K562 (cell line): Measurements from ENCODE around the gene GMDS. TPM values are rescaled to one million over a fixed set of nuclear protein-coding genes. Genes with fewer than 3 reads are reported as not detected.

Source experiments
- CSDE1 ChIP-seq, 2 experiments: fragments of 450-650 bp; IDR thresholded peaks; 2 replicates each; pipeline ENCODE4 v1.6.1; 2016; ENCODE audit warnings: mild to moderate bottlenecking in 1 of 2
- CTCF ChIP-seq, 3 experiments: IDR thresholded peaks in 2 of 3; conservative IDR thresholded peaks in 1 of 3; 2 replicates each; pipeline ENCODE4 v1.5.1; 2011 to 2012; ENCODE audit warnings: low read length in 3 of 3, mild to moderate bottlenecking in 3 of 3, control low read depth in 2 of 3, improper control_type of control experiment in 1 of 3, inconsistent platforms in 1 of 3, low read depth in 1 of 3, mixed read lengths in 1 of 3, moderate library complexity in 1 of 3; ENCODE audit not compliant: insufficient read depth in 2 of 3
- KLF16 ChIP-seq: IDR thresholded peaks from 2 replicates; pipeline ENCODE4 v1.6.1; 2016; ENCODE audit warnings: antibody characterized with exemption
- NFATC3 ChIP-seq: fragments of 450-650 bp; IDR thresholded peaks from 2 replicates; pipeline ENCODE4 v1.6.1; 2017; ENCODE audit warnings: mild to moderate bottlenecking
- POLR2AphosphoS5 ChIP-seq: IDR thresholded peaks from 2 replicates; pipeline ENCODE4 v1.6.1; 2011; ENCODE audit warnings: mild to moderate bottlenecking, low read depth, low read length, moderate library complexity; ENCODE audit not compliant: control insufficient read depth, insufficient read depth
- SMAD4 ChIP-seq: fragments of 250-450 bp; sonication (Bioruptor Pico); conservative IDR thresholded peaks from 2 replicates; pipeline ENCODE4 v1.8.0; 2021; ENCODE audit warnings: inconsistent platforms, mild to moderate bottlenecking, moderate library complexity
- STAG1 ChIP-seq: sonication (generic); formaldehyde crosslinking; IDR thresholded peaks from 2 replicates; pipeline ENCODE4 v1.5.0; 2020; ENCODE audit warnings: missing genetic modification reagents, borderline replicate concordance
- TEAD1 ChIP-seq, 2 experiments: fragments of 450-650 bp in 1 of 2; sonication (generic) in 1 of 2; formaldehyde crosslinking; IDR thresholded peaks; 2 replicates each; pipeline versions ENCODE4 v1.4.0 to v1.8.0; 2020 to 2022; ENCODE audit warnings: mild to moderate bottlenecking in 2 of 2, missing genetic modification reagents in 1 of 2
- YY1 ChIP-seq, 3 experiments: IDR thresholded peaks; 2 replicates each; pipeline ENCODE4 v1.6.1; 2011; ENCODE audit warnings: low read length in 2 of 3, mild to moderate bottlenecking in 2 of 3, moderate library complexity in 2 of 3, borderline replicate concordance in 1 of 3, control low read depth in 1 of 3, low read depth in 1 of 3; ENCODE audit not compliant: insufficient read depth in 3 of 3, insufficient replicate concordance in 2 of 3, control insufficient read depth in 1 of 3, insufficient read length in 1 of 3; ENCODE audit errors: extremely low read depth in 1 of 3
- ZKSCAN1 ChIP-seq: fragments of 150-350 bp; IDR thresholded peaks from 2 replicates; pipeline ENCODE4 v1.6.1; 2016; ENCODE audit warnings: low read depth, low read length
- polyA plus RNA-seq, 8 experiments: library from polyadenylated mRNA; depleted of rRNA in 4 of 8; stranded (reverse) in 5 of 8; unstranded in 3 of 8; fragments of >200 nt; fragmentation: Nextera tagmentation in 2 of 8; fragmentation: Illumina TruSeq in 1 of 8; extraction: Ambion mirVana in 2 of 8; extraction: Trizol in 1 of 8; gene quantifications; 2 replicates each; pipeline versions ENCODE4 v1.2.1 to v1.2.3, GENCODE V29; 2011 to 2014; ENCODE audit warnings: inconsistent platforms in 1 of 8, missing spikeins in 1 of 8
- total RNA-seq, 7 experiments: library from RNA; depleted of rRNA in 6 of 7; stranded (reverse); fragments of >200 nt in 6 of 7; fragmentation: Illumina TruSeq in 2 of 7; extraction: Trizol in 2 of 7; gene quantifications; 2 replicates each; pipeline versions ENCODE4 v1.2.1 to v1.2.3, GENCODE V29; 2011 to 2021; ENCODE audit warnings: low replicate concordance in 1 of 7
- TF ChIP-seq, protein P1 (sequence below): fragments of 450-650 bp; formaldehyde crosslinking; IDR thresholded peaks from 2 replicates; pipeline ENCODE4 v1.4.0; 2020; ENCODE audit warnings: mild to moderate bottlenecking, moderate library complexity
- TF ChIP-seq, protein P2 (sequence below): fragments of 450-650 bp; IDR thresholded peaks from 2 replicates; pipeline ENCODE4 v1.6.1; 2016; ENCODE audit warnings: low read depth

Gene GMDS
- total and polyA plus RNA-seq, 9 of the 15 experiments (the other 6 are each of a cell fraction or from before 2014, with no cell fraction given) = 0.48 to 31.8 (median 13.4) TPM

GRCh38 chr6:2209226-2209809 is 36.1 kb downstream of the GMDS start (continued):
- TF ChIP-seq, protein P1, sequence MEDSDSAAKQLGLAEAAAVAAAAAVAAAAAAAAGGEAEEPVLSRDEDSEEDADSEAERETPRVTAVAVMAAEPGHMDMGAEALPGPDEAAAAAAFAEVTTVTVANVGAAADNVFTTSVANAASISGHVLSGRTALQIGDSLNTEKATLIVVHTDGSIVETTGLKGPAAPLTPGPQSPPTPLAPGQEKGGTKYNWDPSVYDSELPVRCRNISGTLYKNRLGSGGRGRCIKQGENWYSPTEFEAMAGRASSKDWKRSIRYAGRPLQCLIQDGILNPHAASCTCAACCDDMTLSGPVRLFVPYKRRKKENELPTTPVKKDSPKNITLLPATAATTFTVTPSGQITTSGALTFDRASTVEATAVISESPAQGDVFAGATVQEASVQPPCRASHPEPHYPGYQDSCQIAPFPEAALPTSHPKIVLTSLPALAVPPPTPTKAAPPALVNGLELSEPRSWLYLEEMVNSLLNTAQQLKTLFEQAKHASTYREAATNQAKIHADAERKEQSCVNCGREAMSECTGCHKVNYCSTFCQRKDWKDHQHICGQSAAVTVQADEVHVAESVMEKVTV (CRISPR knock-in tag) = 0 out of 2 replicates have a peak, but pooled peaks have one; percentile 5
- TF ChIP-seq STAG1 (no peak), CTCF (IDR thresholded peaks at IDR 0.05 in 2 of 3, conservative IDR thresholded peaks at IDR 0.05 in 1 of 3; ENCODE audit: insufficient read depth in 2 of 3, low read depth in 1 of 3, low read length in 3 of 3) (peak; percentile 69 to 75 (median 75)), CSDE1 (IDR thresholded peaks at IDR 0.05) (no peak), KLF16 (no peak), ZKSCAN1 (no peak), POLR2AphosphoS5 (no peak), NFATC3 (no peak), YY1 (IDR thresholded peaks at IDR 0.05; ENCODE audit: borderline replicate concordance in 1 of 3, control insufficient read depth in 1 of 3, extremely low read depth in 1 of 3, insufficient read depth in 3 of 3, insufficient read length in 1 of 3, insufficient replicate concordance in 2 of 3, low read depth in 1 of 3, low read length in 2 of 3) (no peak), SMAD4 (no peak), TEAD1 (CRISPR knock-in tag; IDR thresholded peaks at IDR 0.05) (no peak)
- TF ChIP-seq, protein P2, sequence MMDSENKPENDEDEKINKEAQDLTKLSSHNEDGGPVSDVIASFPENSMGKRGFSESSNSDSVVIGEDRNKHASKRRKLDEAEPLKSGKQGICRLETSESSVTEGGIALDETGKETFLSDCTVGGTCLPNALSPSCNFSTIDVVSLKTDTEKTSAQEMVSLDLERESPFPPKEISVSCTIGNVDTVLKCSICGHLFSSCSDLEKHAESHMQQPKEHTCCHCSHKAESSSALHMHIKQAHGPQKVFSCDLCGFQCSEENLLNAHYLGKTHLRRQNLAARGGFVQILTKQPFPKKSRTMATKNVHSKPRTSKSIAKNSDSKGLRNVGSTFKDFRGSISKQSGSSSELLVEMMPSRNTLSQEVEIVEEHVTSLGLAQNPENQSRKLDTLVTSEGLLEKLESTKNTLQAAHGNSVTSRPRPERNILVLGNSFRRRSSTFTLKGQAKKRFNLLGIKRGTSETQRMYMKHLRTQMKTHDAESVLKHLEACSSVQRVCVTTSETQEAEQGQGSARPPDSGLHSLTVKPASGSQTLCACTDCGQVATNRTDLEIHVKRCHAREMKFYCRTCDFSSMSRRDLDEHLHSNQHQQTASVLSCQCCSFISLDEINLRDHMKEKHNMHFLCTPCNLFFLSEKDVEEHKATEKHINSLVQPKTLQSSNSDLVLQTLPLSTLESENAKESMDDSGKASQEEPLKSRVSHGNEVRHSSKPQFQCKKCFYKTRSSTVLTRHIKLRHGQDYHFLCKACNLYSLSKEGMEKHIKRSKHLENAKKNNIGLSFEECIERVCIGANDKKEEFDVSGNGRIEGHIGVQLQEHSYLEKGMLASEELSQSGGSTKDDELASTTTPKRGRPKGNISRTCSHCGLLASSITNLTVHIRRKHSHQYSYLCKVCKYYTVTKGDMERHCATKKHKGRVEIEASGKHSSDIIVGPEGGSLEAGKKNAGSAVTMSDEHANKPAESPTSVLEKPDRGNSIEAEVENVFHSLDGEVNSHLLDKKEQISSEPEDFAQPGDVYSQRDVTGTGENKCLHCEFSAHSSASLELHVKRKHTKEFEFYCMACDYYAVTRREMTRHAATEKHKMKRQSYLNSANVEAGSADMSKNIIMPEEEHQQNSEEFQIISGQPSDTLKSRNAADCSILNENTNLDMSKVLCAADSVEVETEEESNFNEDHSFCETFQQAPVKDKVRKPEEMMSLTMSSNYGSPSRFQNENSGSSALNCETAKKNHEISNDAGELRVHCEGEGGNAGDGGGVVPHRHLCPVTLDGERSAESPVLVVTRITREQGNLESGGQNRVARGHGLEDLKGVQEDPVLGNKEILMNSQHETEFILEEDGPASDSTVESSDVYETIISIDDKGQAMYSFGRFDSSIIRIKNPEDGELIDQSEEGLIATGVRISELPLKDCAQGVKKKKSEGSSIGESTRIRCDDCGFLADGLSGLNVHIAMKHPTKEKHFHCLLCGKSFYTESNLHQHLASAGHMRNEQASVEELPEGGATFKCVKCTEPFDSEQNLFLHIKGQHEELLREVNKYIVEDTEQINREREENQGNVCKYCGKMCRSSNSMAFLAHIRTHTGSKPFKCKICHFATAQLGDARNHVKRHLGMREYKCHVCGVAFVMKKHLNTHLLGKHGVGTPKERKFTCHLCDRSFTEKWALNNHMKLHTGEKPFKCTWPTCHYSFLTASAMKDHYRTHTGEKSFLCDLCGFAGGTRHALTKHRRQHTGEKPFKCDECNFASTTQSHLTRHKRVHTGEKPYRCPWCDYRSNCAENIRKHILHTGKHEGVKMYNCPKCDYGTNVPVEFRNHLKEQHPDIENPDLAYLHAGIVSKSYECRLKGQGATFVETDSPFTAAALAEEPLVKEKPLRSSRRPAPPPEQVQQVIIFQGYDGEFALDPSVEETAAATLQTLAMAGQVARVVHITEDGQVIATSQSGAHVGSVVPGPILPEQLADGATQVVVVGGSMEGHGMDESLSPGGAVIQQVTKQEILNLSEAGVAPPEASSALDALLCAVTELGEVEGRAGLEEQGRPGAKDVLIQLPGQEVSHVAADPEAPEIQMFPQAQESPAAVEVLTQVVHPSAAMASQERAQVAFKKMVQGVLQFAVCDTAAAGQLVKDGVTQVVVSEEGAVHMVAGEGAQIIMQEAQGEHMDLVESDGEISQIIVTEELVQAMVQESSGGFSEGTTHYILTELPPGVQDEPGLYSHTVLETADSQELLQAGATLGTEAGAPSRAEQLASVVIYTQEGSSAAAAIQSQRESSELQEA = no peak
